HG03196 (cell line): ENCODE measurements around the gene ABCB9.
"Not testable (repeated sequence)": the region's sequence is repeated elsewhere in the genome, so short reads cannot be mapped to it uniquely, and the experiment has no call there.

ENCODE experiments used
- ATAC-seq: cut with Tn5 transposase; IDR thresholded peaks from one replicate; pipeline ENCODE4 v1.9.1; 2021; ENCODE audit not compliant: unreplicated experiment

Gene ABCB9

GRCh38 chr12:122965851-122966742 is at the start of gene ABCB9:
Gene ABCB9, minus strand, starts transcription at chr12:122966463. Its CDS starts 6,228 bp downstream, at chr12:122960235.
- no peak for ATAC-seq

DNA sequence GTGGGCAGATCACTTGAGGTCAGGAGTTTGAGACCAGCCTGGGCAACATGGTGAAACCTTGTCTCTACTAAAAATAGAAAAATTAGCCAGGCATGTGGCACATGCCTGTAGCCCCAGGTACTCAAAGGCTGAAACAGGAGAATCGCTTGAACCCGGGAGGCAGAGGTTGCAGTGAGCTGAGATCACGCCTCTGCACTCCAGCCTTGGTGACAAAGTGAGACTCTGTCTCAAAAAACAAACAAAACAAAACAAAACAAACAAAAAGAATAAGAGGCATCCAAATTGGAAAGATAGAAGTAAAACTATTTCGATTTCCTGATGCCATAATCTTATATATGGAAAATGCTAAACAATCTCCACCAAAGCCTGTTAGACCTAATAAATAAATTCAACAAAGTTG is 48.2 kb upstream of the ABCB9 start:
- not testable (repeated sequence) for ATAC-seq

DNA sequence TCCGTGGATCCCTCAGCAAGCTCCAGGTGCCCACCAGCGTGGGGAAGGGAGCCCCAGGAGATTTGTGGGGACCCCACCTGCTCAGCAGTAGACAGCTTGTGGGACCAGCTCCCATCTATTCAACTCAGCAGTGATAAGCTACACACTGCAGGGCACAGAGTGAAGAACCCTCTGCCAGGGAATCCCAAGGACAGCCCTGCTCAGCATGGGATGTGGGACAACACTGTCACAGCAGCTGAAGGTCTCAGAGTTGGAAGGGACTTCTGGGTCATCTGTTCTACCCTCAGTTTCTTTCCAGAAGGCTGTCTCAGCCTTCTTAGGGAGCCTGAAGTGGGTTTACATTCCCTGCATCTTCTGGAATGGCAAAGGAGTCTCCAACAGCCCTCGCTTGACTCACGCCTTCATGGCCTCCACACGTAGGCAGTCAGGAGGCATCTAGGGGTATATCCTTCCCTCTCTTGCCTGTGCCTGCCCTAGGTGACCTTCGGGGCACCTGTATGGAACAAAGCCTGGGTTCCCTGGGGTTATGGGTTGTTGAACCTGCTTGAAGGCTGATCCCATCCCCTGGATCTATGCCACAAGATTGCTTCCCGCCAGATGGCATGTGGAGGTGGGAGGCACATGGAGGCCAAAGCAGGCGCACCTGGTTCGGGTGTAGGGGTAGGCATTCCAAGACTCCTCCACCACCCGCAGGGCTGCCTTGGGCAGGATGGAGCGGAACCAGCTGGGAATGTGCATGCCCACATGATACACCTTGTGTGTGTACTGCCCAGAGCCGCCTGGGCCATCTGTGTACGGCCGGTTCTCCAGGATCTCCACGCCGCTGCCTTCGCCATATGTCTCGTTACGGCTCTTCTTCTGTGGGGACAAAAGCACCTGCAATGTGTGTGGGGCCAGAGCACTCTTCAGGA is 47.2 kb upstream of the ABCB9 start:
- no peak for ATAC-seq

- no peak for ATAC-seq
These were observed 45.4 kb upstream of the ABCB9 start for GRCh38 chr12:123011701-123012100.

DNA sequence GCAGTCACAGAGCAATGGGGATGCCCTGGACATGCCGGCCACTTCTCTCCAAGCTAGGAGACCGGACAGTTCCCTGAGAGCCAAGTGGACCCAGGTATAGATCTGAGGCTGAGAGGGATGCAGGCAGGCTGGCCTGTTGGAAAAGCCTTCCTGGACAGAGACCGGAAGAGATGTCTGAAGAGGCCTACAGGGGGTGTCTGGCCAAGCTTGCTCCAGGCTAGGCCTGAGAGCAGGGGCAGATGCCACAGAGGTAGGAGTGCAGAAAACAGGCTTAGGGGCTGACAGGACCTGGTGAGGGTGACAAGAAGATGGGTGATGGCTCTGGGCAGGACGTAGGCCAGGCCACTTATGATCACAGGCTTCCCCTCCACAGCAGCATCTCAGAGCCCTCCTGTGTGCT is 44.4 kb upstream of the ABCB9 start:
- ATAC-seq: no peak

DNA sequence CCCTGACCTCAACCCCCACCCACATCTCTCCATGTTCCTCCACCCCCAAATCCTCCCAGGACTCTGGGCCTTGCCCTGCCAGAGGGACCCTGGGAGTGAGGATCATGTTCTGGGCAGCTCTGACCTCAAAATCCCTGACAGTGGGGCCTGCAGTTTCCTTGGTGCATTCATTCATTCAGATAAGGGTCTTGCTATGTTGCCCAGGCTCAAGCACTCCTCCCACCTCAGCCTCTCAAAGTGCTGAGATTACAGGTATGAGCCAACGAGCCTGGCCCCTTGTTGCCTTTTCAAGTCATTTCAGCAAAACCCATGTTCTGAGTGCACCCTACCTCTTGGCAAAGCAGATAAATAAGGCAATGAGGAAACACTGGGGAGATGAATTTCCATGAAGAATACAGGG is 43.8 kb upstream of the ABCB9 start:
- ATAC-seq: no peak

DNA sequence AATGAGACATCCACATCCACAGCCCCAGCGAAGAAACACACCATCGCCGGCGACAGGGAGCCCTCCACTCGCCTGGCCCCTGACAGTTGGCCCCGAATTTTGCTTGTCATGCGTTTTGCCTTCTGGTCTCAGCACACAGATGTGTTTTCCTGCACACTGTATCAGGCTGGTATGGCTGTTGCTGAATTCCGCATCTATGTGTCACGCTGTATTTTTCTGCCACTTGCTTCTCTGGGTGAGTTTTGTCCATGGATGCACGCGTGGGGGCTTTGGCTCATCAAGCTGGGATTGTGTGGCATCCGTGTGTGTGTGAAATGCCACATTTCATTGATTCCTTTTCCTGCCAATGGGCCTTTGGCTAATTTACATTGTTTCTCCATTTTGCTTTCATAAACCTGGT is 40.7 kb upstream of the ABCB9 start:
- ATAC-seq: no peak

DNA sequence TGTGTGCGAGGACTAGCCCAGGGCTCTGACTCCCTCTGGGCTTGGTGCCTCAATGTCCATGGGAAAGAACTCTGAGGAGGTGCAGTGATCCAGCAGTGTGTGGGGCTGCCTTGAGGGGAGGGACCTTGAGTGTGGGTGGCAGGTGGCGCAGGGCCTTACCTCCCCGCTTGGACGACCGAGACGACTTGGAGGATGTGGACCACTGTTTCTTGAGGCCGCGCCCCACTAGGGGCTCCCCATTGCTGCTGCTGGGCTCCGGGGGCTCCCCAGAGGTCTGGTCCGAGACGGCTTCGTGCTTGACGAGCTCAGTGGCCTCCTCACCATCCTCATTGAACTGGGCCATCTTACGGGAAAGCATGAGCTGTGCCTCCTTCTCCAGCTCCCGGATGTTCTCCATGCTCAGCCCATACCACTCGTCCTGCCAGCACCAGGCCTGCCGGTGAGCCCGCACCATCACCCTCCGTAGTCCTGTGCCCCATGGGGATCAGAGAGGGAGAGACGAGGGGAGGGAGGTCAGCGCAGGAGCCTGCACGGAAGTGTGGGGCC is 38.9 kb upstream of the ABCB9 start:
- ATAC-seq: no peak

GRCh38 chr12:123004287-123004686 is 38.0 kb upstream of the ABCB9 start:
- no peak for ATAC-seq

- no peak for ATAC-seq
These were observed 37.0 kb upstream of the ABCB9 start for GRCh38 chr12:123003257-123003656.

DNA sequence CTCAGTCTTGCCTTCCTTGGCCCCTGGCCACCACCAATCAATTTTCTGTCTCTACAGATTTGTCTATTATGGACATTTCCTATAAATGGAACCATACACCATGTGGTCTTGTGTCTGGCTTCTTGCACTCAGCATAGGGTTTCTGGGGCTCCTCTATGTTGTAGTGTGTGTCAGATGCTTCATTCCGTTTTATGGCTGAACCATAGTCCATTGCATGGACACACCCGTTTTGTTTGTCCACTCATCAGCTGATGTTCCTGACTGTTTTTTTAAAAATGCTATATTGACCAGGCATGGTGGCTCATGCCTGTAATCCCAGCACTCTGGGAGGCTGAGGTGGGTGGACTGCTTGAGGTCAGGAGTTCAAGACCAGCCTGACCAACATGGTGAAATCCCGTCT is 35.2 kb upstream of the ABCB9 start:
- ATAC-seq: no peak

GRCh38 chr12:123000578-123000977 is 34.3 kb upstream of the ABCB9 start:
- no peak for ATAC-seq

DNA sequence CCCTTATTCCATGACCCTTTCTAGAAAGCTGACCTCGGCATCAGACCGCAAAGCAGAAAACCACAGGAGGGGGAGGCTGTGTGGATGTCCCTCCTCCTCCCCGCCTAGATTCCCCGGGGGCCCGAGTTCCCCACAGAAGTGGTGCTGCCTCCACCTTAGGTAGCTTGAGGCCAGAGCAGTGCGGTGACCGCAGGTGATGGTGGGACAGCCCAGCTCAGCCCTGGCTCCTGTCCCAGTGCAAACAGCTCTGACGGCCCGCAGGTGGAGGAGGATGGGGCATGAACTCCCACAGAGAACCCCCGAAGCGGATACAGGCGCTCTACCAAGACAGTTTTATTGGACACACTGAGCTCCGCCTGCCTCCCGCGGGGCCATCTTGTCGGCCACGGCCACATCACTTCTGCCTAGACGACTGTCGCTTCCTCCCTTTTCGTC is 33.7 kb upstream of the ABCB9 start:
- ATAC-seq: no peak

DNA sequence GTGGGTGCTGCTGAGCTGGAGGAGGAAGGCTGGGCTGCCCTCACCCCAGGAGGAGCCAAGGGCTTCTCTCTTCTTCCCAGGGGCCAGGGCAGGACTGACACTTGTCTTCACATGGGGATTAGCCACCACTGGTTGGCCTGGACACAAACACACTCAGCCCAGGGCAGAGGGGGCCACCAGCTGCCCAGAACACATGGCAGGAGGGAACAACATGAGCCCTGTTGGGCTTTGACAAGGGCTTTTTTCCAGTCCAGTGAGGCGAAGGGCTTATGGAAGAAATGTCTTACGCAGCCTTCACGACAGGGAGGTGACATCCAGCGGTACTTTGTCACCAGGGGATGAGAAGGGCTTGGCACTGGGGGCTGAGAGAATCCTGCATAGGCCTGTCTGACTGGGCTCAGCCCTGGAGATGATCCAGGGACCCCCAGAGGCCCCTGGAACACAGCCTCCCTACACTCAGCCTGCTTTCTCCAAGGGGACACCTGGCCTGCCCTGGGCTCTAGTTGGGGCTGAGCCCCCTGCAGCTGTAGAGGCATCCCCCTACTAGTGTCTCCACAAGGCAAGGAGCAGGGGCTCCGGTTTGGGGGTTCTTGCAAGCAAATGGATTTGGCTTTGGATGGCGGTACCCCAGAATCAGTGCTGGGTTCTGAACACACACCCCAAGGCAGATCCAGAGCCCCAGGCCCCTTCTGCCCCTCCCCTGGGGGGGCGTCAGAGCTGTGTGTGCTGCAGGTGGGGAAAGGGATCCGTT is 33.1 kb upstream of the ABCB9 start:
- ATAC-seq: no peak

DNA sequence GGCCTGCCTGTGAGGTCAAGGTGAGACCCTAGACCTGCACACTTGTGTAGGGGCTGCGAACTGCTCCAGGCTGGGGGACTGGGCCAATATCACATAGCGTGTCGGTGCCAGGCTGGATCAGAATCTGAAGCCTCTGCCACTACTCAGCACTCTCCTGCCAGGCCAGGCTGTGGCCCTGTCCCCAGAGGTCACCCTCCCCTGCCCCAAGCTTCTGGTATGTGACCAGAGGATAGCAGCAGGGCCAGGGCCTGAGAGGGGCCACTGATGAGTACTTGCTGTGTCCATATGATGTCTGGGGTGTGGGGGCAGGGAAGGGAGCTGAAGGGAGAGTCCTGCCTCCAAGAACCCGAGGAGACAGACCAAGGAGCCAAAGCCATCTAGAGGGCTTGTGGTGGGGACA is 32.1 kb upstream of the ABCB9 start:
- no peak for ATAC-seq

DNA sequence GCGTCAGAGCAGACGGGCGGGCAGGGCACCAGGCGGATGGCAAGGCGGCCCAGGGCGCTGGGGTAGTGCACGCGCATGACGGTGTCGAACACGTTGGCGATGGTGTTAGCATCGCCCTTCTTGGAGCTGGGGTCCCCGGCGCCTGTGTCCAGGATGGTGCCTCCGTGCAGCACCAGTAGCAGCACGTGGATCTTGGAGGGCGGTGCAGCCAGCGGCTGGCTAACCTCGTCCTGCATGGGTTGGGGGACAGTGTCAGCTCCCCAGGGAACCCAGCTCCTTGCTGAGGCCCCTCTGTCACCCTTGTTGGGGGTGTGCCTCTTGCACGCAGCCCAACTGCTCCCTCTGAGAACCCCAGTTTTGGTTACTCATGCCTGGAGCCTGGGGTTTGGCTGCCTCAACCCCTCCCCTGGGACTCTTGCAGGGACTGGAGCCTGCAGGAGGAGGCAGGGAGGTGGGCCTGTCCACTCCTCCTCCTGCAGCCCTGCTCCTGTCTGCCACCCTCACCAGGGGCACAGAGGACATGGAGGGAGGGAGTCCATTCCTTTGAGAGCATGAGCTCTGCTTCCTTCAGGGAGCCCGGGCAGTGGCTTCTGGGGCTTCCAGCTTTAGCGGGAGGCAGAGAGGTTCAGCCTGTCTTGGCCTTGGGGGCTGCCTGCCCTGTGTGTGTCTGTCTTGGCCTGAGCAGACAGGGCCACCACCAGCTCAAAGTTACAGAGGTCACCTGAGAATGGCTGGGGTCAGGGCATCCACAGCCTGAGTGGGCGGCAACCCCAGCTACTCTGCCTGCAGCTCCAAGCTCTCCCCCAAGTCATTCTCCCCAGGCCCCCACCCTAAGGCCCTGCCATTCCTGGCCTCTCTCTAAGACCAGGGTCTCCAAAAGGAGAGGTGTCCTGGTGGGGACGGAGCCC is 31.3 kb upstream of the ABCB9 start:
- no peak for ATAC-seq

- no peak for ATAC-seq
These were observed 30.5 kb upstream of the ABCB9 start for GRCh38 chr12:122996621-122997342.

GRCh38 chr12:122996188-122996601 is 29.9 kb upstream of the ABCB9 start:
- no peak for ATAC-seq
